Activated effector memory CD4-positive, alpha-beta T cell treated with Interleukin-2 at 50 U/mL for 16 hours (primary cell): ENCODE data around the gene PRDM11.

Source experiments
- DNase-seq: peaks from one replicate; pipeline ENCODE4 v3.0.0-alpha.2; 2020

PRDM11 gene

DNA sequence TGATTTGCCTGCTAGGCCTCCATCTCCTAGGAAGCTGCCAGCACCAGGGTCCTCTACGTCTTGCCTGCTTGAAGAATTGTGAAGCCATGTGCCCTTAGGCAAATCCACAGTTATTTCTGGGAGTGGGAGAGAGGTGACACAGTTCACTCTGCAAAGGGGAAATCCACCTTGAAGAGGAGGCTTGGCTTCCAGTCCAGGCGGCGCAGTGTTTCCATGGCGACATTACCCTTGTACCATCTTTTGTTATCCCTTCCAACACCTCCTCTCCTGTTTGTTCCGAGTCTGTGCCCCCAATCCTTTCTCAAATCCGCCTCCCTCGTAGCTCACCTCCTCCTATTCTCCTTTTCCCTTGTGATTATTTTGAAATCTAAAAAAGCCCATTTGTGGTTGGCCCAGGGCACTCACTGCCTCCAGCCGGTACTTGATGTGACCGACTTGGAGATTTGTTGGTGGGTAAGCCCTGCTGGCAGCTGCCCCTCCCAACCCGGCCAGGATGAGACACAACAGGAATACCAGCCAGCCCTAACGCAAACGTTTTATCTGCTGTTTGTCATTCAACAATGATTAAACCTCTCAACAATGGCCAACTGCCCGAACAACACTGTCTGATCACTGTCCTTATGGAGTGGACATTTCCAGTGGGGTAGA, 121.3 kb downstream of the PRDM11 start:
- no peak for DNase-seq

DNA sequence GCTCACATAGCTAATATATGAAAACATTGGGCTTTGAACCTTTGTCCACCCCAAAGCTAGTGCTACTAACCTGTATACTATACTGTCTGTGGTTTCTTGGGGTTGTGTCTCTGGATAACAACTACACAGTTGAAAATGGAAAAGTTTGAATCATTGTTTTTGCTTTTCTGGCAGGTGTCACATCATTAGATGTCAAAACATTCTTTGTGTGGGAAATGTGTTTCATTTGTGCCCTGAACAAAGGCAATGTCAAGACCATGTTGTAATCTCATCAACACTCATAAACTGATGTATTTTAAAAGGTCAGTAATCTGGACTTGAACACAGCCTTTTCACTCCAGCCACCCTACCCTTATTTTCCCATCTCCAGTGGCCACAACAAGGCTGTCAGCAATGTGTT, 123.2 kb downstream of the PRDM11 start:
- DNase-seq: no peak

DNA sequence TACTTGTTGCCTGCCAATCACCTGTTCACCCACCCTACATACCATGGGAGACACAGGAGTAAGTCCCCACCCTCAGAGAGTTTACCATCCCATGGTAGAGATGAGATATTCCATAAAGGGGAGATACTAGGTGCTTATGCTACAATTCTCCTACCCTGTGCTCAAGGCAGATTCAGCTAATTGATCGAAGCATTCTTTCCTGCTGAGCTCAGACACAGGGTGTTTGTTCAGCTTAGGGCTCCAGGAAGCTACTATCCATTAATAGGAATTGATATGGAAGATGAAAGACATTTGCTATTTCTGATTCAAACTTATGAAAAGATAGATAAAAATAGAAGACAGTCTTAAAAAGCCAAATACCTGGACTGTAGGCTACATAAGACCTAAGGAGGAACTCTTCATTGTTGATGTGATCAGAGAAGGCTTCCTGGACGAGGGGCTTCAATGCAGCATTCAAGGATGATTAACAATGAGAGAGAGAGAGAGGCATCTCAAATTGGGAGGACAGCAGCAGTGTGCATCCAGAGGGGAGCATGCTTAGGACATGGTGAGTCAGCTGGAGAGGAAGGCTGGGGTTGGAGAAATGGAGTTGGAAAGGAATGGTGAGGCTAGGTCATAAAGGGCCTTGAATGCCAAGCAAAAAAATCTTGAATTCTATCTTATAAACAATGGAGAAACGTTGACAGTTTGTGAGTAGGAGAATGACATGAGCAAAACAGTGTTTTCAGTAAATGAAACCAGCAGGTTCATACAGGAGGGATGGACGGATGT, 124.7 kb downstream of the PRDM11 start:
- DNase-seq: no peak

DNA sequence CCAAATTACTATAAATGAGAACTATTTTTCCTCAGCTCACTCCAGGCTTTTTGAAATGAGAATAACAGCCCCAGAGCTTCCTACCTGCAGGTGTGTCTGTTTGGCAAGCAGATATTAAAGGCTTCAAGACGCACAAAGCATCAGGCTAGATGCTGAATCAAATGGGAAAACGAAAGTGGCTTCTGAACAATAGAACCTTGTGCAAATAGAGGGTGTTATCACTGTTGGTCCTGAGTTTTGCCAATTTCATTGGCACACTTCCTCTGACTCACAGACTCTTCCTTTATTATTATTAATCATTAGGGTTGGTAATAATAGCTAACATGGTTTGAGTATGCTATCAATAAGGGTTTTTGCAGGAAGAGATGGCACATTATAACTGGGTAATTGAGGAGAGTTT, 126.3 kb downstream of the PRDM11 start:
- no peak for DNase-seq

DNA sequence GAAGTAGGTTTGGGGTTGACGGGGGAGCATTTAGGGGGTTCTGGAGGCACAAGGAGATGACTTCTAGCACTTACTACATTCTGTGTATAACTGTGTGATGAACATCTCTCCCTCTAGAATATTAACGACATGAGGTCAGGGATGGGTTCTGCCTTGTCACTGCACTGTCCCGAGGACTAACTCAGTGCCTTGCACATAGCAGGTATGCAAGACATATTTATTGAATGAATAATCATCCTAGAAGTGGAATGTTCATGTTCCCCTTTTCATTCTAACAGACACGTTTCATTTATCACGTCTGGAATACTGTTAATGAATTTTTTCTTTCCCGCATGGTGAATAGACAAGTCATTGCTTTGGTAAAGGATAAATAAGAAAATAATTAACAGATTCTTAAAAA, 127.1 kb downstream of the PRDM11 start:
- no peak for DNase-seq

DNA sequence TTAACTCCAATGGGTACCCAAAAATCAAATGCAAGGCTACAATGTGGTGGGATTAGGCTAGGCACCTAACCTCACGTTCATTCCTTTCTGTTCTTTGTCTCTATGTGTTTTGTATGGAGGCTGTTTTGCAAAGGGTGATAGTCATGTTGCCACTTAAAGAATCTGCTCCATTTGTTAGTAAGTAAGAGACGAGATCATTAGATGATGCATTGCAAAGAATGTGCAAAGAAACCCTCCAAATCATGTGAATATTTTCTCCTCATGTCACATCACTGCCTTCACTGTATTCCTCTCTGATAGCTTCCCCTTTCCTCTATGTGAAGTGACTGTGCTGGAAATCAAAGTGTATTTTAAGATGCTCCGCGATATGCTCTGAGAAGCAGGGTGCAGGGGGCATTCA, 127.8 kb downstream of the PRDM11 start:
- DNase-seq: no peak

DNA sequence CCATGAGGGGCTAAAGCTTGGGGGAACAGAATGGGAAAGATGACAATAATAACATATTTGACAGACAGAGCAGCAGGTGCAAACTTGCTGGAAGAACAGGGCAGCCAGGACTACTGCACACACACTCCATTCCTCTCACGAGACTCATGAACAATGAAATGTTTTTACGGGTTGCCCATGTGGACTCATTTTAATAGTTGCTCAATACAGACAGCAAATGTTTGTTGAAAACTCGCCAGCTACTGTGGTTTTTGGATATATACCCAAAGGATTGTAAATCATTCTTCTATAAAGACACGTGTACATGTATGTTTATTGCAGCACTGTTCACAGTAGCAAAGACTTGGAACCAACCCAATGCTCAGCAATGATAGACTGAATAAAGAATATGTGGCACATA, 129.4 kb downstream of the PRDM11 start:
- no peak for DNase-seq

DNA sequence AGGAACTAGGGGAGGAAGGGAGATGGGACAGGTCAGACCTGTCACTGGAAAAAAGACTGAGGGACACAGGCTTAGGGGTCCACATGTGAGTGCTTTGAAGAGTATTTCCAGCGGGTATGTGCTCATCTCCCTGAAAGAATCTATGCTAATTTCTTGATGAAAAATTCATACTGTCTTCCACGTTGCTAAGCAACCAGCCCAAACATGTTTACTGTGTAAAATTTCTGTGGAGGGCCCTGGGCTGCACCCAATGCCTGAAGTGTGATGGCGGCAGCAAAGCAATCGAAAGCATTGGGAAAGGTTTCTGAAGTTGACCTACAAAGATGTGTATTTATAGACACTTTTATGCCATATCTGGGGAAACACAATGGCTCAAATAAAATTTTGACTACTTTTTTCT, 132.3 kb downstream of the PRDM11 start:
- no peak for DNase-seq

DNA sequence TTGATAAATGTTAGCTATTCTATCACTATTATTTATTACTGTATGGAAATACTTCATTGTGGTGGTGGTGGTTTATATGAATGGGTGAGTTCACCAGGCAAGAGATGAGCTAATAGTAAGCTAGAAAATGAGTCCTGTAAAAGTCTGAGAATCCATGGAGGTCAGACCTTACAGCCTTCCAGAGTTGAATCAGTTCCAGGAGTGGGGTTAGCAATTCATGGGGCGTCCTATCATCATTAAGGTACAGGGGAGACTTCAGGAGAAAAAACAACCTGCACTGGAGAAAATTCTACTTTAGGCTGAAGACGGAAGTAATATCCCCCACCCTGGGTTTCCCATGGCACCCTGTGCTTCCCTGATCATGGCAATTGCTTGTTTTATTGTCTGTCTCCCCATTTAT, 133.2 kb downstream of the PRDM11 start:
- DNase-seq: no peak

DNA sequence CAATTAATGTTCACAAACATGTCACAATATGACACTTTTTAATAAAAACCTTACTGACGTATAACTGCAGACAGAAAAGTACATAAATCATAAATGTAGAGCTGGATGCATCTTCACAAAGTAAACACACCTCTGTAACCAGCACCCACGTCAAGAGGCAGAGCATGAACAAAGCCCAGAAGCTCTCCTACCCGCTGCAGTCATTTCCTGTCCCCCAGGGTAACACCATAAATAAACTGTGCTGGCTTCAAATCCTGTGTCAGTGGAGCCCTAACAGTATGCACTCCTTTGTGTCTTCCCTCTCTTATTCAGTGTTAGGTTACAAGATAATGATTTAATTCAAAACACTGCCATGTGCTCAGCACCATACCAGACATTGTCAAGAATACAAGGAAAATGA, 134.0 kb downstream of the PRDM11 start:
- no peak for DNase-seq

DNA sequence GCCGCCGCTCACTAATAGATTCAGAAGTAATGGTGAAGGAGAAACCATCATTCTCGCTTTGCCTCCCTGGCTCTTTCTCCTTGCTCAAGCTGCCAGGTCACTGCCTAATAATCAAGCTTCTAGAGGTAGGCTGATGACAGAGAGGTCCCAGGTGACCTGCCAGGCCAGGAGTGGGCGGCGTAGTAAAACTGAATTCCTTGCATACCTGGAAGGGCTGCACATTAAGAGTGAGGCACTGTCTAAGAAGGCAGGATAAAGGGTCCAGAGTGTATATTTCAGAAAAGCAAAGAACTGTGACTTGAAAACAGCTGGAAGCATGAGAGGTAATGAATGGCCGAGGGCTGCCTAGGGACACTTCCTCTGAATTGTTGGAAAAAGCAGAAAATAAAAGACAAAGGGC, 135.6 kb downstream of the PRDM11 start:
- no peak for DNase-seq
